A549 (cell line): ENCODE data around the gene CHRNA1. TPM values are rescaled to one million over a fixed set of nuclear protein-coding genes. Genes with fewer than 3 reads are reported as not detected.

ENCODE experiments used
- ATAC-seq, 2 experiments: fragments of 200-7000 bp in 1 of 2; fragments of >200 bp in 1 of 2; cut with Nextera tagmentation in 1 of 2; cut with Tn5 transposase in 1 of 2; 3 replicates each; pipeline versions ENCODE4 v1.8.0 to v1.9.1; 2018 to 2020; ENCODE audit warnings: mild to moderate bottlenecking in 1 of 2, moderate library complexity in 1 of 2
- CTCF ChIA-PET: fragments of 300-600 bp; sonication (Branson Sonifier 250); formaldehyde crosslinking; extraction: SDS; loops from one replicate; lab custom pipeline; 2021; ENCODE audit warnings: antibody characterized with exemption, inconsistent platforms; lab: Yijun Ruan, JAX
- POLR2A ChIA-PET: fragments of 350-600 bp; formaldehyde crosslinking; extraction: SDS; loops from one replicate; lab custom pipeline; 2021; ENCODE audit warnings: antibody characterized with exemption, inconsistent platforms; lab: Yijun Ruan, JAX
- DNase-seq, 2 experiments: peaks; one replicate each; pipeline versions ENCODE4 v3.0.0 to v3.0.0-alpha.2; 2011 to 2016; ENCODE audit warnings: low read depth in 1 of 2, low spot score in 1 of 2
- FAIRE-seq: peaks from 2 replicates; lab custom pipeline; 2011; peaks lifted over from hg19 to GRCh38; lab: Jason Lieb, UNC
- H3K27ac ChIP-seq, 2 experiments: fragments of >200 bp; sonication (Bioruptor Twin); formaldehyde crosslinking; 3 replicates each; pipeline ENCODE4 v1.5.1; 2016 to 2017
- H3K4me1 ChIP-seq: fragments of >200 bp; sonication (Bioruptor Twin); formaldehyde crosslinking; 3 replicates; pipeline ENCODE4 v1.6.1; 2016
- H3K4me2 ChIP-seq: fragments of >200 bp; sonication (Bioruptor Twin); formaldehyde crosslinking; 3 replicates; pipeline ENCODE4 v1.6.1; 2016
- H3K4me3 ChIP-seq: fragments of >200 bp; sonication (Bioruptor Twin); formaldehyde crosslinking; 3 replicates; pipeline ENCODE4 v1.5.1; 2016
- H3K9me3 ChIP-seq: fragments of >200 bp; sonication (Bioruptor Twin); formaldehyde crosslinking; 3 replicates; pipeline ENCODE4 v1.6.1; 2016
- CBX2 ChIP-seq: fragments of 200-600 bp; sonication (generic); IDR thresholded peaks from 2 replicates; pipeline ENCODE4 v1.6.1; 2016; ENCODE audit warnings: low read depth, mild to moderate bottlenecking, borderline replicate concordance
- ESRRA ChIP-seq: fragments of 150-350 bp; IDR thresholded peaks from 2 replicates; pipeline ENCODE4 v1.6.1; 2014; ENCODE audit warnings: mild to moderate bottlenecking, low read length, borderline replicate concordance
- FOSB ChIP-seq: fragments of 250-450 bp; sonication (Bioruptor Pico); IDR thresholded peaks from 2 replicates; pipeline ENCODE4 v1.5.0; 2020; ENCODE audit warnings: mild to moderate bottlenecking, moderate library complexity
- FOSL2 ChIP-seq, 2 experiments: fragments of 450-650 bp in 1 of 2; fragments of >200 bp in 1 of 2; sonication (Bioruptor Twin) in 1 of 2; formaldehyde crosslinking; IDR thresholded peaks; 2 replicates each; pipeline versions ENCODE4 v1.5.0 to v1.6.1; 2016 to 2020; ENCODE audit warnings: mild to moderate bottlenecking in 1 of 2, moderate library complexity in 1 of 2
- HDAC2 ChIP-seq: fragments of 200-600 bp; sonication (generic); IDR thresholded peaks from 2 replicates; pipeline ENCODE4 v1.6.1; 2016
- HEYL ChIP-seq: fragments of 250-450 bp; sonication (Bioruptor Pico); IDR thresholded peaks from 2 replicates; pipeline ENCODE4 v1.8.0; 2021; ENCODE audit warnings: mild to moderate bottlenecking, moderate library complexity
- JUN ChIP-seq, 2 experiments: fragments of >200 bp; sonication (Bioruptor Twin); formaldehyde crosslinking; IDR thresholded peaks; 2 replicates in 1 of 2; 3 replicates in 1 of 2; pipeline ENCODE4 v1.6.1; 2016 to 2017
- JUNB ChIP-seq: fragments of >200 bp; sonication (Bioruptor Twin); formaldehyde crosslinking; IDR thresholded peaks from 2 replicates; pipeline ENCODE4 v1.6.1; 2016
- MAFK ChIP-seq: fragments of 450-650 bp; IDR thresholded peaks from 2 replicates; pipeline ENCODE4 v1.6.1; 2014; ENCODE audit not compliant: partially characterized antibody
- MAZ ChIP-seq: fragments of 150-350 bp; IDR thresholded peaks from 2 replicates; pipeline ENCODE4 v1.6.1; 2014; ENCODE audit warnings: antibody characterized with exemption, low read depth, low read length, borderline replicate concordance
- MYC ChIP-seq: IDR thresholded peaks from 2 replicates; pipeline ENCODE4 v1.6.1; 2012; ENCODE audit warnings: mild to moderate bottlenecking, inconsistent platforms, low read length, improper control_type of control experiment, borderline replicate concordance
- NPAS2 ChIP-seq: fragments of 250-450 bp; sonication (Bioruptor Pico); IDR thresholded peaks from 2 replicates; pipeline ENCODE4 v1.8.0; 2022; ENCODE audit warnings: mild to moderate bottlenecking, moderate library complexity, borderline replicate concordance
- POLR2AphosphoS2 ChIP-seq: conservative IDR thresholded peaks from 2 replicates; pipeline ENCODE4 v1.6.1; 2012; ENCODE audit warnings: low read length, improper control_type of control experiment, inconsistent platforms
- RCOR1 ChIP-seq: fragments of 150-350 bp; IDR thresholded peaks from 2 replicates; pipeline ENCODE4 v1.6.1; 2014; ENCODE audit warnings: antibody characterized with exemption, low read length, low read depth
- RNF2 ChIP-seq: fragments of 200-600 bp; sonication (generic); IDR thresholded peaks from 2 replicates; pipeline ENCODE4 v1.6.1; 2016; ENCODE audit warnings: low read depth, mild to moderate bottlenecking, antibody characterized with exemption, moderate library complexity, borderline replicate concordance
- SREBF2 ChIP-seq: fragments of 450-650 bp; IDR thresholded peaks from 2 replicates; pipeline ENCODE4 v1.6.1; 2014; ENCODE audit warnings: mild to moderate bottlenecking, moderate library complexity
- WGBS: methylation state at CpG from one replicate; pipeline ENCODE4 v1.1.6; 2017; ENCODE audit errors: missing lambda C conversion rate; 5-methylcytosine and 5-hydroxymethylcytosine counted together
- polyA plus RNA-seq, 4 experiments: library from polyadenylated mRNA; depleted of rRNA in 3 of 4; stranded (reverse); fragments of >200 nt; fragmentation: RNase III in 1 of 4; extraction: RNeasy Plus Mini Kit Qiagen cat#74134 plus additional on column Dnase treatment in 1 of 4; gene quantifications; 2 replicates in 3 of 4; 3 replicates in 1 of 4; pipeline ENCODE4 v1.2.3, GENCODE V29; 2011 to 2017
- TF ChIP-seq, protein P1 (sequence below): IDR thresholded peaks from 2 replicates; pipeline ENCODE4 v1.6.1; 2012
- TF ChIP-seq, protein P2 (sequence below): fragments of 150-350 bp; IDR thresholded peaks from 2 replicates; pipeline ENCODE4 v1.6.1; 2014; ENCODE audit warnings: low read depth, mild to moderate bottlenecking, low read length
- TF ChIP-seq, protein P3 (sequence below): fragments of >200 bp; sonication (Bioruptor Twin); formaldehyde crosslinking; IDR thresholded peaks from 3 replicates; pipeline ENCODE4 v1.5.1; 2016
- TF ChIP-seq, protein P4 (sequence below): fragments of >200 bp; sonication (Bioruptor Twin); formaldehyde crosslinking; IDR thresholded peaks from 2 replicates; pipeline ENCODE4 v1.6.1; 2016
- TF ChIP-seq, protein P5 (sequence below): IDR thresholded peaks from 2 replicates; pipeline ENCODE4 v1.6.1; 2012
- TF ChIP-seq, protein P6 (sequence below): fragments of 200-600 bp; sonication (generic); IDR thresholded peaks from 2 replicates; pipeline ENCODE4 v1.6.1; 2016; ENCODE audit warnings: antibody characterized with exemption, mild to moderate bottlenecking, moderate library complexity

Gene CHRNA1
- polyA plus RNA-seq, 2 of the 4 experiments (the other 2 are of a cell fraction) = not detected

DNA sequence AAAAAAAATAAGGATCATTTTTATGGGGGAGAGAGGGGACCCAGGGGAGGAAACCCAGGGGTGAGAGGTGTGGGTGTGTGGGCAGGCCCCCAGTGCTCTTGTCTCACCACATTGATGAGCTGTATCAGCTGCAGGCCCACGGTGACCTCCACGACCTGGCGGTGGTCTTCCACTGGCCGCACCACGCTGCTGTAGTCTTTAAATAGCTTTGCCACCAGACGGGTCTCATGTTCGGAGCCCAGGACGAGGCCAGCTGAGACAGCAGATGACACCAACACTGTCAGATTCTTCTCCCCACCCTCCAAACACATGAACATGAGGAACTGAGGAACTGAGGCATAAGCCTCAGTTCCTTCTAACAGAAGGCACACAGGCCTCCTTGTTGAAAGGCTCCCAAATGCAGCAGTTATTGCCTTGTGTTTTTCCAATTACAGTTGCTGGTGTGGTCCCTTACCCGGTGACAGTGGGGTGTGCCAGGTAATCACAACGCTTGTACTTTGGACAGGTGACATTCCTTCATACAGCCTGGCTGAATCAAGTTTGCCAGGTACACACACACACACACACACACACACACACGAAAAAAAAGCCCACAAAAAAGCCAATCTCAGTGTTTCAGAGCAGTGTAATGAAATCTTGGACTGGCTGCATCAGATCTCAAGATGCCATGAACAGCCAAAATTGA, 4.7 kb downstream of the CHRNA1 start:
- Histone ChIP-seq H3K4me3 (no peak overlapping the region), H3K9me3 (no peaks in the 10 kb centered on the region), H3K4me2 (no peak overlapping the region), H3K27ac (no peak overlapping the region)
- ATAC-seq (no peak), DNase-seq (no peak)
- WGBS = 60% methylated on average over 10 of the region's 11 CpGs
- ChIA-PET CTCF (interaction anchor here (1.0 to 7.3 kb wide), 2 partner anchors 10 to 11 kb away, joined by 4 to 68 read pairs; no protein-coding TSS in a partner anchor), POLR2A (no interaction called here)
- TF ChIP-seq, protein P1, sequence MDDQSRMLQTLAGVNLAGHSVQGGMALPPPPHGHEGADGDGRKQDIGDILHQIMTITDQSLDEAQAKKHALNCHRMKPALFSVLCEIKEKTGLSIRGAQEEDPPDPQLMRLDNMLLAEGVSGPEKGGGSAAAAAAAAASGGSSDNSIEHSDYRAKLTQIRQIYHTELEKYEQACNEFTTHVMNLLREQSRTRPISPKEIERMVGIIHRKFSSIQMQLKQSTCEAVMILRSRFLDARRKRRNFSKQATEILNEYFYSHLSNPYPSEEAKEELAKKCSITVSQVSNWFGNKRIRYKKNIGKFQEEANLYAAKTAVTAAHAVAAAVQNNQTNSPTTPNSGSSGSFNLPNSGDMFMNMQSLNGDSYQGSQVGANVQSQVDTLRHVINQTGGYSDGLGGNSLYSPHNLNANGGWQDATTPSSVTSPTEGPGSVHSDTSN = no peak
- TF ChIP-seq JUNB (no peak), NPAS2 (no peak), HEYL (CRISPR knock-in tag) (no peak), FOSB (CRISPR knock-in tag) (no peak), RNF2 (no peak), MAZ (no peak)
- TF ChIP-seq, protein P2, sequence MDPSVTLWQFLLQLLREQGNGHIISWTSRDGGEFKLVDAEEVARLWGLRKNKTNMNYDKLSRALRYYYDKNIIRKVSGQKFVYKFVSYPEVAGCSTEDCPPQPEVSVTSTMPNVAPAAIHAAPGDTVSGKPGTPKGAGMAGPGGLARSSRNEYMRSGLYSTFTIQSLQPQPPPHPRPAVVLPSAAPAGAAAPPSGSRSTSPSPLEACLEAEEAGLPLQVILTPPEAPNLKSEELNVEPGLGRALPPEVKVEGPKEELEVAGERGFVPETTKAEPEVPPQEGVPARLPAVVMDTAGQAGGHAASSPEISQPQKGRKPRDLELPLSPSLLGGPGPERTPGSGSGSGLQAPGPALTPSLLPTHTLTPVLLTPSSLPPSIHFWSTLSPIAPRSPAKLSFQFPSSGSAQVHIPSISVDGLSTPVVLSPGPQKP = no peak
- TF ChIP-seq, protein P3, sequence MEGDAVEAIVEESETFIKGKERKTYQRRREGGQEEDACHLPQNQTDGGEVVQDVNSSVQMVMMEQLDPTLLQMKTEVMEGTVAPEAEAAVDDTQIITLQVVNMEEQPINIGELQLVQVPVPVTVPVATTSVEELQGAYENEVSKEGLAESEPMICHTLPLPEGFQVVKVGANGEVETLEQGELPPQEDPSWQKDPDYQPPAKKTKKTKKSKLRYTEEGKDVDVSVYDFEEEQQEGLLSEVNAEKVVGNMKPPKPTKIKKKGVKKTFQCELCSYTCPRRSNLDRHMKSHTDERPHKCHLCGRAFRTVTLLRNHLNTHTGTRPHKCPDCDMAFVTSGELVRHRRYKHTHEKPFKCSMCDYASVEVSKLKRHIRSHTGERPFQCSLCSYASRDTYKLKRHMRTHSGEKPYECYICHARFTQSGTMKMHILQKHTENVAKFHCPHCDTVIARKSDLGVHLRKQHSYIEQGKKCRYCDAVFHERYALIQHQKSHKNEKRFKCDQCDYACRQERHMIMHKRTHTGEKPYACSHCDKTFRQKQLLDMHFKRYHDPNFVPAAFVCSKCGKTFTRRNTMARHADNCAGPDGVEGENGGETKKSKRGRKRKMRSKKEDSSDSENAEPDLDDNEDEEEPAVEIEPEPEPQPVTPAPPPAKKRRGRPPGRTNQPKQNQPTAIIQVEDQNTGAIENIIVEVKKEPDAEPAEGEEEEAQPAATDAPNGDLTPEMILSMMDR = no peak
- TF ChIP-seq, all 56 proteins: peak for 0
- no peak for FAIRE-seq
- H3K4me1 ChIP-seq = peaks cover 10% of the 10 kb centered on the region; the same call in 1 of the 3 replicates

DNA sequence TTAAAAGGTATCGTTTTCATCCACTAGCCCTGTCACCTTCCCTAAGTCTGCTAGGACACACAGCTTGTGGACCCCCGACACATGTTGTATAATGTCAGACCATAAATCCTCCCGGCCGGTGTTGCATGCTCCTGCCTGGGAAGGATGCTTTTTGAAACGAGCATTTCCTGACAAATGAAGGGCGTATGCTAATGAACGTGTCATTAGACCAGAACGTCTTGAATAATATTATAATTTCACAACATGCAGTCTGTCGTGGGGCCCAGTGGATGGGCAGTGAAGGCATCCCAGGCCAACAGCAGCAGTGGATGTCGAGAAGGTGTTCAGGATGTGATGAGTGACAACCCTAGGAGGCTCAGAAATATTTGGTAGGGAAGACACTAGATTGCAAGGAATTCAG, 7.5 kb downstream of the CHRNA1 start:
- WGBS = 64% methylated on average over 10 of the region's 10 CpGs
- ATAC-seq (no peak), DNase-seq (no peak), FAIRE-seq (no peak)
- Histone ChIP-seq H3K4me1 (no peaks in the 10 kb centered on the region), H3K4me3 (no peak overlapping the region), H3K9me3 (no peaks in the 10 kb centered on the region), H3K4me2 (no peak overlapping the region), H3K27ac (no peak overlapping the region)
- TF ChIP-seq SREBF2 (no peak), MAFK (no peak), RCOR1 (no peak), POLR2AphosphoS2 (no peak), FOSL2 (IDR thresholded peaks at IDR 0.05) (no peak), FOSL2 (CRISPR knock-in tag; IDR thresholded peaks at IDR 0.05) (no peak), MYC (no peak), ESRRA (no peak), CBX2 (no peak), HEYL (CRISPR knock-in tag) (no peak), HDAC2 (no peak), JUN (IDR thresholded peaks at IDR 0.05) (no peak), MAZ (no peak), NPAS2 (no peak)
- TF ChIP-seq, protein P1 = no peak
- TF ChIP-seq, protein P4, sequence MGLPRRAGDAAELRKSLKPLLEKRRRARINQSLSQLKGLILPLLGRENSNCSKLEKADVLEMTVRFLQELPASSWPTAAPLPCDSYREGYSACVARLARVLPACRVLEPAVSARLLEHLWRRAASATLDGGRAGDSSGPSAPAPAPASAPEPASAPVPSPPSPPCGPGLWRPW = no peak
- TF ChIP-seq, protein P5, sequence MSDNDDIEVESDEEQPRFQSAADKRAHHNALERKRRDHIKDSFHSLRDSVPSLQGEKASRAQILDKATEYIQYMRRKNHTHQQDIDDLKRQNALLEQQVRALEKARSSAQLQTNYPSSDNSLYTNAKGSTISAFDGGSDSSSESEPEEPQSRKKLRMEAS = no peak
- TF ChIP-seq, protein P6, sequence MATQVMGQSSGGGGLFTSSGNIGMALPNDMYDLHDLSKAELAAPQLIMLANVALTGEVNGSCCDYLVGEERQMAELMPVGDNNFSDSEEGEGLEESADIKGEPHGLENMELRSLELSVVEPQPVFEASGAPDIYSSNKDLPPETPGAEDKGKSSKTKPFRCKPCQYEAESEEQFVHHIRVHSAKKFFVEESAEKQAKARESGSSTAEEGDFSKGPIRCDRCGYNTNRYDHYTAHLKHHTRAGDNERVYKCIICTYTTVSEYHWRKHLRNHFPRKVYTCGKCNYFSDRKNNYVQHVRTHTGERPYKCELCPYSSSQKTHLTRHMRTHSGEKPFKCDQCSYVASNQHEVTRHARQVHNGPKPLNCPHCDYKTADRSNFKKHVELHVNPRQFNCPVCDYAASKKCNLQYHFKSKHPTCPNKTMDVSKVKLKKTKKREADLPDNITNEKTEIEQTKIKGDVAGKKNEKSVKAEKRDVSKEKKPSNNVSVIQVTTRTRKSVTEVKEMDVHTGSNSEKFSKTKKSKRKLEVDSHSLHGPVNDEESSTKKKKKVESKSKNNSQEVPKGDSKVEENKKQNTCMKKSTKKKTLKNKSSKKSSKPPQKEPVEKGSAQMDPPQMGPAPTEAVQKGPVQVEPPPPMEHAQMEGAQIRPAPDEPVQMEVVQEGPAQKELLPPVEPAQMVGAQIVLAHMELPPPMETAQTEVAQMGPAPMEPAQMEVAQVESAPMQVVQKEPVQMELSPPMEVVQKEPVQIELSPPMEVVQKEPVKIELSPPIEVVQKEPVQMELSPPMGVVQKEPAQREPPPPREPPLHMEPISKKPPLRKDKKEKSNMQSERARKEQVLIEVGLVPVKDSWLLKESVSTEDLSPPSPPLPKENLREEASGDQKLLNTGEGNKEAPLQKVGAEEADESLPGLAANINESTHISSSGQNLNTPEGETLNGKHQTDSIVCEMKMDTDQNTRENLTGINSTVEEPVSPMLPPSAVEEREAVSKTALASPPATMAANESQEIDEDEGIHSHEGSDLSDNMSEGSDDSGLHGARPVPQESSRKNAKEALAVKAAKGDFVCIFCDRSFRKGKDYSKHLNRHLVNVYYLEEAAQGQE = no peak
- CTCF ChIA-PET = no interaction called here
- POLR2A ChIA-PET = no interaction called here
